ENCODE data around the gene PRDM12. TPM values are rescaled to one million over a fixed set of nuclear protein-coding genes. Genes with fewer than 3 reads are reported as not detected.

Gene PRDM12
- total RNA-seq, 1 experiment from 2014 or later, result 0.28 TPM

GRCh38 chr9:130635306-130635705 lies 29.1 kb upstream of the PRDM12 start:
- Mint-ChIP-seq H3K27me3 (ENCODE audit: insufficient read depth, unreplicated experiment) (no peaks in the 10 kb centered on the region), H3K4me1 (ENCODE audit: insufficient read depth, unreplicated experiment) (no peaks in the 10 kb centered on the region), H3K36me3 (ENCODE audit: insufficient read depth, unreplicated experiment) (peaks cover 32% of the 10 kb centered on the region), H3K9me3 (ENCODE audit: unreplicated experiment) (no peaks in the 10 kb centered on the region), H3K4me3 (ENCODE audit: unreplicated experiment) (no peak overlapping the region), H3K27ac (ENCODE audit: low read depth, unreplicated experiment) (no peak overlapping the region)
- ChIA-PET POLR2A (no interaction called here), CTCF (interaction anchor here (0.5 kb wide), 1 partner anchor 24 kb away, joined by 4 read pairs; no protein-coding TSS in a partner anchor)
- intact Hi-C loops (cut with micrococcal nuclease), result no loop called here
- DNase-seq (ENCODE audit: unreplicated experiment), result no peak
- BruUV-seq (replicated peaks), result no TSS peak
- no peak for TF ChIP-seq CTCF (IDR thresholded peaks at IDR 0.05; ENCODE audit: unreplicated experiment)

- ChIA-PET CTCF (interaction anchor here (0.5 kb wide), 1 partner anchor 25 kb away, joined by 4 read pairs; no protein-coding TSS in a partner anchor), POLR2A (interaction anchor here (0.6 kb wide), 1 partner anchor 96 kb away, joined by 3 read pairs; no protein-coding TSS in a partner anchor)
- intact Hi-C loops (cut with micrococcal nuclease), result no loop called here
- H3K36me3 Mint-ChIP-seq (ENCODE audit: insufficient read depth, unreplicated experiment), result peaks cover 25% of the 10 kb centered on the region
- no peaks in the 10 kb centered on the region for H3K27me3 Mint-ChIP-seq (ENCODE audit: insufficient read depth, unreplicated experiment)
- H3K27ac Mint-ChIP-seq (ENCODE audit: low read depth, unreplicated experiment), result no peak overlapping the region
- TF ChIP-seq CTCF (IDR thresholded peaks at IDR 0.05; ENCODE audit: unreplicated experiment), result no peak
- no peak for DNase-seq (ENCODE audit: unreplicated experiment)
- H3K4me1 Mint-ChIP-seq (ENCODE audit: insufficient read depth, unreplicated experiment), result no peaks in the 10 kb centered on the region
- H3K4me3 Mint-ChIP-seq (ENCODE audit: unreplicated experiment), result no peak overlapping the region
- no peaks in the 10 kb centered on the region for H3K9me3 Mint-ChIP-seq (ENCODE audit: unreplicated experiment)
- BruUV-seq (replicated peaks), result no TSS peak
Observed at GRCh38 chr9:130635721-130636647, 28.4 kb upstream of the PRDM12 start.

- H3K27me3 Mint-ChIP-seq (ENCODE audit: insufficient read depth, unreplicated experiment), result no peaks in the 10 kb centered on the region
- H3K4me3 Mint-ChIP-seq (ENCODE audit: unreplicated experiment), result no peak overlapping the region
- POLR2A ChIA-PET, result interaction anchor here (0.6 kb wide), 1 partner anchor 96 kb away, joined by 3 read pairs; no protein-coding TSS in a partner anchor
- H3K36me3 Mint-ChIP-seq (ENCODE audit: insufficient read depth, unreplicated experiment), result peaks cover 19% of the 10 kb centered on the region
- no peak for DNase-seq (ENCODE audit: unreplicated experiment)
- no peaks in the 10 kb centered on the region for H3K4me1 Mint-ChIP-seq (ENCODE audit: insufficient read depth, unreplicated experiment)
- no peak for TF ChIP-seq CTCF (IDR thresholded peaks at IDR 0.05; ENCODE audit: unreplicated experiment)
- H3K9me3 Mint-ChIP-seq (ENCODE audit: unreplicated experiment), result no peaks in the 10 kb centered on the region
- H3K27ac Mint-ChIP-seq (ENCODE audit: low read depth, unreplicated experiment), result no peak overlapping the region
- CTCF ChIA-PET, result no interaction called here
- intact Hi-C loops (cut with micrococcal nuclease), result no loop called here
- BruUV-seq (replicated peaks), result no TSS peak
Observed at GRCh38 chr9:130636648-130637020, 27.8 kb upstream of the PRDM12 start.

- Mint-ChIP-seq H3K4me3 (ENCODE audit: unreplicated experiment) (no peak overlapping the region), H3K4me1 (ENCODE audit: insufficient read depth, unreplicated experiment) (no peaks in the 10 kb centered on the region), H3K36me3 (ENCODE audit: insufficient read depth, unreplicated experiment) (peaks cover 19% of the 10 kb centered on the region), H3K9me3 (ENCODE audit: unreplicated experiment) (no peaks in the 10 kb centered on the region), H3K27ac (ENCODE audit: low read depth, unreplicated experiment) (no peak overlapping the region), H3K27me3 (ENCODE audit: insufficient read depth, unreplicated experiment) (no peaks in the 10 kb centered on the region)
- no peak for TF ChIP-seq CTCF (IDR thresholded peaks at IDR 0.05; ENCODE audit: unreplicated experiment)
- POLR2A ChIA-PET, result no interaction called here
- DNase-seq (ENCODE audit: unreplicated experiment), result no peak
- BruUV-seq (replicated peaks), result no TSS peak
- intact Hi-C loops (cut with micrococcal nuclease), result no loop called here
- CTCF ChIA-PET, result no interaction called here
Observed at GRCh38 chr9:130638284-130639123, 25.9 kb upstream of the PRDM12 start.
